Progenitor cell of endocrine pancreas (in vitro differentiated cells): ENCODE data around the gene TMEM45A. TPM values are rescaled to one million over a fixed set of nuclear protein-coding genes. Genes with fewer than 3 reads are reported as not detected.

Experiments
- DNase-seq: peaks from one replicate; pipeline ENCODE4 v3.0.0; 2021; ENCODE audit warnings: low spot score; ENCODE audit not compliant: unreplicated experiment
- H3K27ac Mint-ChIP-seq: 2 replicates; pipeline ENCODE4 v1.8.0; 2021; ENCODE audit warnings: mild to moderate bottlenecking, moderate library complexity, mixed read lengths
- H3K27me3 Mint-ChIP-seq: 2 replicates; pipeline ENCODE4 v1.8.0; 2021; ENCODE audit warnings: mixed read lengths
- H3K36me3 Mint-ChIP-seq: 2 replicates; pipeline ENCODE4 v1.8.0; 2022; ENCODE audit warnings: mixed read lengths; ENCODE audit not compliant: insufficient read depth
- H3K4me1 Mint-ChIP-seq: 2 replicates; pipeline ENCODE4 v1.8.0; 2021; ENCODE audit warnings: low read depth, mixed read lengths
- H3K4me3 Mint-ChIP-seq: 2 replicates; pipeline ENCODE4 v1.8.0; 2021; ENCODE audit warnings: low read depth, mild to moderate bottlenecking, moderate library complexity, mixed read lengths
- H3K9me3 Mint-ChIP-seq: 2 replicates; pipeline ENCODE4 v1.8.0; 2021; ENCODE audit warnings: low read depth, mixed read lengths
- CTCF ChIP-seq: fragments of 200-600 bp; sonication (generic); IDR thresholded peaks from one replicate; pipeline ENCODE4 v1.5.0; 2021; ENCODE audit warnings: antibody characterized with exemption, mild to moderate bottlenecking; ENCODE audit not compliant: unreplicated experiment
- total RNA-seq: library from RNA; stranded (reverse); gene quantifications from 2 replicates; pipeline ENCODE4 v1.2.1, GENCODE V29; 2021

TMEM45A gene
- total RNA-seq, 1 donor from 2014 or later, result 13.6 TPM

- DNase-seq, result no peak
- Mint-ChIP-seq H3K4me1 (peaks cover 5% of the 10 kb centered on the region), H3K36me3 (no peaks in the 10 kb centered on the region), H3K27me3 (no peaks in the 10 kb centered on the region), H3K9me3 (no peaks in the 10 kb centered on the region), H3K4me3 (no peak overlapping the region), H3K27ac (no peak overlapping the region)
- TF ChIP-seq CTCF, result no peak
Observed at GRCh38 chr3:100561459-100562158, 69.2 kb downstream of the TMEM45A start.

GRCh38 chr3:100562224-100562857, 69.9 kb downstream of the TMEM45A start:
- Mint-ChIP-seq H3K36me3 (no peaks in the 10 kb centered on the region), H3K27ac (no peak overlapping the region), H3K4me3 (no peak overlapping the region), H3K9me3 (no peaks in the 10 kb centered on the region), H3K27me3 (no peaks in the 10 kb centered on the region), H3K4me1 (peaks cover 5% of the 10 kb centered on the region)
- no peak for DNase-seq
- no peak for TF ChIP-seq CTCF

DNA sequence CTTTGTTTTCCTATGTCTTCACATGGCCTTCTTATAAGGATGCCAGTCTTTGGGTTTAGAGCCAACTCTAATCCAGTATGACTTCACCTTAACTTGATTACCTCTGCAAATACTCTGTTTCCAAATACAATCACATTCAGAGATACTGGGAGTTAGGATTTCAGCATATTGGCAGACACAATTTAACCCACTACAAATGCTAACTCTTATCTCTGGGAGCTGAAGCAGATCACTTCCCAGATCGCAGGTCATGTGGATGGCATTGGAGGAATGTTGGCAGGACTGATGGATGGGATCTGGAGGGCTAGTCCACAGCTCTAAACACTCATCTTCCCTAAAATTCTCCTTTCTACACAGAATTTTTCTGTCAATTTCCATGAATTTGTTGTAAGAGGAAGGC, 70.8 kb downstream of the TMEM45A start:
- H3K4me3 Mint-ChIP-seq, result no peak overlapping the region
- peaks cover 5% of the 10 kb centered on the region for H3K4me1 Mint-ChIP-seq
- TF ChIP-seq CTCF, result no peak
- no peak overlapping the region for H3K27ac Mint-ChIP-seq
- H3K36me3 Mint-ChIP-seq, result no peaks in the 10 kb centered on the region
- H3K9me3 Mint-ChIP-seq, result no peaks in the 10 kb centered on the region
- no peak for DNase-seq
- H3K27me3 Mint-ChIP-seq, result no peaks in the 10 kb centered on the region

DNA sequence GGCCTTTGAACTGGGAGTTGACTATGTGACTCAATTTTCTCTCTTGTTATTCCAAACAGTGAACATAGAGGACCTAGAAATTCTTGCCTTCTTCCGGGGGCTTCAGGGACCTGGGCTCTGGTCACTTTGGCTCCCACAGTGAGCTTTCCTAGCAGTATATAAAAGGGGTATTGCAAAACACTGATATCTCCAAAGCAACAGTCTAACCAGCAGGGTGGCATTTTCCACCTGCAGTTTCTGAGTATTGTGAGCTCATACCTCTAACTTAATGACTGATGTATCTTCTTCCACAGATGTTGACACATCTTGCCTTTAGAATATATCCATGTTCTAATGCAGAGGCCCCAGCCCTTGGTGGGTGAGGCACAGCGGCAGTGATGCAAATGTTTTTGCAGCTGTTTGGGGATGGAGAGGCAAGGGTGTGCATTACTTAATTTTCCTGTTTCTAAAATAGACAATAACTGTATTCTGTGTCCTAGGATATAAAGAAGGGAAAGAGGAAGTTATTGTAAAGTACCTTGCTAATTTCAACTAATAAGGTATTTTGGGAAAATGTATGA, 71.3 kb downstream of the TMEM45A start:
- H3K4me3 Mint-ChIP-seq, result no peak overlapping the region
- H3K27me3 Mint-ChIP-seq, result no peaks in the 10 kb centered on the region
- DNase-seq, result no peak
- TF ChIP-seq CTCF, result no peak
- no peaks in the 10 kb centered on the region for H3K9me3 Mint-ChIP-seq
- H3K36me3 Mint-ChIP-seq, result no peaks in the 10 kb centered on the region
- H3K4me1 Mint-ChIP-seq, result peaks cover 5% of the 10 kb centered on the region
- no peak overlapping the region for H3K27ac Mint-ChIP-seq

- Mint-ChIP-seq H3K4me3 (no peak overlapping the region), H3K27ac (no peak overlapping the region), H3K36me3 (peaks cover 3% of the 10 kb centered on the region), H3K4me1 (no peaks in the 10 kb centered on the region), H3K27me3 (no peaks in the 10 kb centered on the region), H3K9me3 (no peaks in the 10 kb centered on the region)
- DNase-seq, result no peak
- TF ChIP-seq CTCF, result no peak
Observed at GRCh38 chr3:100570811-100571210, 78.4 kb downstream of the TMEM45A start.
